Tibial nerve (tissue), 4 donors: ENCODE measurements around the gene AKT2.

Experiments
- CTCF ChIP-seq, 5 experiments: fragments of 200-600 bp in 3 of 5; fragments of 450-650 bp in 2 of 5; sonication (generic) in 3 of 5; IDR thresholded peaks; one replicate each; pipeline ENCODE4 v1.5.1; 2016 to 2019; ENCODE audit warnings: antibody characterized with exemption in 5 of 5, mild to moderate bottlenecking in 3 of 5, moderate library complexity in 2 of 5
- EP300 ChIP-seq, 2 donors: sonication (generic); formaldehyde crosslinking; IDR thresholded peaks; one replicate each; pipeline ENCODE4 v1.6.1; 2017; ENCODE audit warnings: antibody characterized with exemption in 2 of 2, mild to moderate bottlenecking in 1 of 2
- POLR2A ChIP-seq, 2 donors: fragments of 450-650 bp; IDR thresholded peaks; one replicate each; pipeline ENCODE4 v1.6.1; 2017; ENCODE audit warnings: antibody characterized with exemption in 2 of 2, mild to moderate bottlenecking in 2 of 2, moderate library complexity in 2 of 2

- TF ChIP-seq CTCF (IDR thresholded peaks at IDR 0.05) (no peak), POLR2A (IDR thresholded peaks at IDR 0.05) (no peak), EP300 (IDR thresholded peaks at IDR 0.05) (no peak)
Measured at GRCh38 chr19:40273469-40274360, 11.4 kb downstream of the AKT2 start.
